NCI-H446 treated with DMSO at 0.1 percent for 48 hours (cell line): ENCODE measurements around the gene OR1F1.
"Not testable (repeated sequence)": the region's sequence is repeated elsewhere in the genome, so short reads cannot be mapped to it uniquely, and the experiment has no call there.

Experiments
- DNase-seq: peaks from one replicate; lab custom pipeline; 2025; lab: John Stamatoyannopoulos, UW

The OR1F1 gene

DNA sequence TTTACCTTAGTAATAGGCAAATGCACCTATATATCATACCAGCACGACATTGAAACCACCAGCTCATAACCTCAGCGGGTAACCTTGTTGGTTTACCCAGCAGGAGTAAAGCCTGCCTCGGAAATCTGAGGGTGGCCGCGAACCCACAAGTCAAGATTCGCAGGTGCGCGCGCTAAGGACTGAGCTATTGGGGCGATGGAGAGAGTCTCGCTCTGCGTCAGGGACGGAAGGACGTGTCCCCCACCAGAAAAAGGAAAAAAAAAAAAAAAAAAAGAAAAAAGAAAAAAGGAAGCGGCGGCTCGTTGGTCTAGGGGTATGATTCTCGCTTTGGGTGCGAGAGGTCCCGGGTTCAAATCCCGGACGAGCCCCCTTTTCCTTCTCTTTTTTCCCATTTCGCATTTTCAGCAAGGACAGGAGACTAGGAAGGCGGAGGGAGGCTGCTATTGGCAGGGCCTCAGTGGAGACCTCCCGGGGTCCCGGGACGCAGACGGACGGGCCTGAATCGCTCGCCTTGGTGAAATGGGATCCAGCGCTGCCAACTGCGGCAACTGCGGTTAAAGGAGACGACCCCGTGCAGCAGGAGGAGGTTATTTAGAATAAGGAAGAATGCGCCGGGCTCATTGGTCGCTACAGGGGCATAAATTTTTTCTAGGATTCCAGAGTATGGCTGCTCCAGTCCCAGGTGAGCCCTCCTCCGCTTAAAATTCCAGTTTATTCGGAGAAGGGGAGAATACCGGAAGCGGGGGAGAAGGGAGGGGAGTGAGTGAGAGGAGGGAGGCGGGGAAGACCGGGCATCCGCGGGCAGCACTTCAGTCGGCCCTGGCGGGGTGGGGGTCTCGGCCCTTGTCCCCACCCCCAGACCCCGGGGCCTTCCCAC lies at the start of gene OR1F1:
Gene OR1F1, plus strand, starts transcription at position 407 of the 877 bp plus-strand sequence.
- DNase-seq, result no peak

DNA sequence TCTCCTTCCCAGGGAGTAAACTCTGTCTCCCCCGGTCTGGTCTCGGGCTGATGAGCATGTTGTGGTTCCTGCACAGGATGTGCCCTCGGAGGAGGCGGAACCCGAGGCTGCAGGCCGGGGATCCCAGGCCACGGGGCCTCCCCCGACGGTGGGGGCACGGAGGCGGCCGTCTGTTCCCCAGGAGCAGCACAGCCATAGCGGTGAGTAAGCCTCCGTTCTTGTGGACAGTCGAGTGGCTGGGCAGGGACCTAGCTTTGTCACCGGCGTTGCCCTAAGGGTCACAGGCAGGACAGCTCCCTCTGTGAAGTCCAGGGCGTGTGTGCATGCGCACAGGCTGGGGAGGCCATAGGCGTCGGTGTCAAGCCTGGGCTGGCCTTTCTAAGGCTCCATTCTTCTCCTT lies 49.7 kb upstream of the OR1F1 start:
- DNase-seq, result no peak

DNA sequence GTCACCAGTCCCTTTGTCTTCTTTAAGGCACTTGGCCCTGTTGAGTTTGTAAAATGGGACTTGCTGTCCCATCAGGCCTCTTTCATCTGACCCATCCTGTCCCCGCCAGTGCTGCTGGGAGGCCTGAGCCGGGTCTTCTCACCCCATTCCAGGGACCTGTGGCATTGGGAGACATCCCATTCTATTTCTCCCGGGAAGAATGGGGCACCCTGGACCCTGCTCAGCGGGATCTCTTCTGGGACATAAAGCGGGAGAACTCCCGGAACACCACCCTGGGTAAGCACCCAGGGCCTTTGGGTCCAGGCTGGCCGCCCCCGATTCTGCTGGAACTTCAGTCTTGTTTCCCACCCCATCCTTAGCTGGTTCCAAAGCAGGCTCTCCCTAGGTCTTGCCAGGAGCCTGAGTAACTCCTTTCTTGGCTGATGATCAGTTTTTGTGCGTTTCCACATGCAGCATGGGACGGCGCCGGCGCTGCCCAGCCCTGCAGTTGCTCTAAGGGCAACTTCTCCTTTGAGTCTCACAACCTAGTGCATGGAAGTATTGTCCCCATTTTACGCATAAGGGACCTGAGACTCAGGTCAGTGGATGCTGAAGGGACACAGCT lies 49.1 kb upstream of the OR1F1 start:
- no peak for DNase-seq

DNA sequence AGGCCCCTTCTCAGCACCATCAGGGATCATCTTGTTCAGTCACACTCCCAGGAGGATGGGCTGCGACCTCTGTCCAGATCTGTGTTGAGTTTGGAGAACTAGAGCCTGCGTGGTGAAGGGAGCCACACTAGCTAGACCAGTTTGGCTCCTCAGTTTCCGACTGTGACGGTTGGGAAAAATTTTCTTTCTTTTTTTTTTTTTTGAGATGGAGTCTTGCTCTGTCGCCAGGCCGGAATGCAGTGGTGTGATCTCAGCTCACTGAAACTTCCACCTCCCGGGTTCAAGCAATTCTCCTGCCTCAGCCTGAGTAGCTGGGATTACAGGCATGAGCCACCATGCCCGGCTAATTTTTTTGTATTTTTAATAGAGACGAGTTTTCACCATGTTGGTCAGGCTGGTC lies 48.4 kb upstream of the OR1F1 start:
- DNase-seq, result not testable (repeated sequence)

DNA sequence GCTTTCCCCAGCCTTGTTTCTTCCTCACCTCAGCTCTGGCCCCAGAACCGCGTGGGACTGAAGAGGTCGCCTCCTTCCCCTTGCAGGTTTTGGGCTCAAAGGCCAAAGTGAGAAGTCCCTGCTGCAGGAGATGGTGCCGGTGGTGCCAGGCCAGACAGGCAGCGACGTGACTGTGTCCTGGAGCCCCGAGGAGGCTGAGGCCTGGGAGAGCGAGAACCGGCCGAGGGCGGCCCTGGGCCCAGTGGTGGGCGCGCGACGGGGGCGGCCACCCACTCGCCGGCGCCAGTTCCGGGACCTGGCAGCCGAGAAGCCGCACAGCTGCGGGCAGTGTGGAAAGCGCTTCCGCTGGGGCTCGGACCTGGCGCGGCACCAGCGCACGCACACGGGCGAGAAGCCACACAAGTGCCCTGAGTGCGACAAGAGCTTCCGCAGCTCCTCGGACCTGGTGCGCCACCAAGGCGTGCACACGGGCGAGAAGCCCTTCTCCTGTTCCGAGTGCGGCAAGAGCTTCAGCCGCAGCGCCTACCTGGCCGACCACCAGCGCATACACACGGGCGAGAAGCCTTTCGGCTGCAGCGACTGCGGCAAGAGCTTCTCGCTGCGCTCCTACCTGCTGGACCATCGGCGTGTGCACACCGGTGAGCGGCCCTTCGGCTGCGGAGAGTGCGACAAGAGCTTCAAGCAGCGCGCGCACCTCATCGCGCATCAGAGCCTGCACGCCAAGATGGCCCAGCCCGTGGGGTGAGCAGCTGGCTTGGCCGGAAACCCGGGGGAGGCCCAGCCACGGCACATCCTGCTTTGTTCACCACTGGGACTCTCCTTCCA lies 47.2 kb upstream of the OR1F1 start:
- no peak for DNase-seq

DNA sequence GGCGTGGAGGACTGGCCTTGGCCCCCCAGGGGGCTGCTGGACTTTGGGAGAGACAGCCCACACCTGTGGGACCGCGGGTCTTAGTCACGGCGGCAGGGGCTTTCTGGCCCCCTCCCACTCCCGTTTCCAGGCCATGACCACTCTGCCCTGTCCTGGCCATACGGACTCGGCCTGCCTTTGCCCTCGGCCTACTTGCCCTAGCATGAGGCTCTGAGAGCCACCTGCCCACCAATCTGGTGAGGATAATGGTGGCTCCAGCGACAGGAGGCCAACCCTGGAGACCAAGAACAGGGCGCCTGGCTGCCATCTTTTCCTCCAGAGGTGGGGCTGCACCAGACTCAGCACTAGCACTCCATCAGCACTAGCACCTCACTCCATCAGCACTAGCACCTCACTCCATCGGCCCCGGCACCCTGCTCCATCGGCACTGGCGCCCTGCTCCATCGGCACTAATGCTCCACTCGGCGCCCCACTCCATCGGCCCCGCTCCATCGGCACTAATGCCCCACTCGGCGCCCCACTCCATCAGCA lies 46.2 kb upstream of the OR1F1 start:
- no peak for DNase-seq

DNA sequence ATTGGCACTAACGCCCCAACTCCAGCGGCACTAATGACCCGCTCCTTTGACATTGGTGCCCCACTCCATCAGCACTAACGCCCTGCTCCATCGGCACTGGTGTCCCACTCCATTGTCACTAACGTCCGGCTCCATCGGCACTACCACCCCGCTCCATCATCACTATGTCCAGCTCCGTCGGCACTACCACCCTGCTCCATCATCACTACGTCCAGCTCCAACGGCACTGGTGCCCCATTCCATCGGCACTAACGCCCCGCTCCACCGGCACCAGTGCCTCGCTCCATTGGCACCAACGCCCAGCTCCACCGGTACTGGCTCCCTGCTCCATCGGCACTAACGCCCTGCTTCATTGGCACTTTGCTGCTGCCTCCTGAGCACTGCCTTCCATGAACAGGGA lies 45.7 kb upstream of the OR1F1 start:
- no peak for DNase-seq

DNA sequence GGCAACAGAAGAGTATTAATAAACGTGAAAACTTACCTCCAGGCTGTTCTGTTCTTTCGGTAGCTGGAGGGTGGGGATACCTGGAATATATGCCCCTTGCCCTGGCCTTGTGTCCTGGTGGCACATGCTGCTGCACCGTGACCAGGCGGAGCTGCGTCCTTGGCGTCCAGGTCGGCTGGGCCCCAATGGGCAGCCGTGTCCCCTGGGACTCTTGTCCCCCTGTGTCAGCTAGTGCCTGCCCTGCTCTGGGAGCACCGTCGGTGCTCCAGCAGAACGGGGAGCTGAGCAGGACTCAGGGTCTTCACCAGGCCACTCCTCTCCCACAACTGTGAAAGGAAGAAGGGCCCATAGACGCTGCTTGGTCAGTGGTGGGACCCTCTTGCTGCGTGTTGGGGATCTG lies 45.2 kb upstream of the OR1F1 start:
- no peak for DNase-seq

DNA sequence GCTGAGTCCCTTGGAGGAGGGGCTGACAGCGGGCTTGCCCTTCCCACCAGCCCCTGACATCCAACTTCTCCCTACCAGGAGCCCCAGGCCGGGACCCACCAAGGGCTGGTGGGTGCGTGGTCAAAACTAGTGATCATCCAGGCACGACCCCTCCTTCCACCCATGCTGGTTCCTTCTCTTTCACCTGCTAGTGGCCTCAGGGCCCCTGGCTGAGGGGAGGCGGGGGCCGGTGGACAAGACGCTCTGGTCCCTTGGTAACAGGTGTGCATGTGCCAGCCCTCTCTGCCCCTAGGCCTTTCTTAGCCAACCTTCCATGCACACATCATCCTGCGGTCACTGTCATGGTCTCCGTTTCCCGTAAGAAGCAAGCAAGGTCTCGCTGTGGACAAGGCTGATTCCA lies 44.8 kb upstream of the OR1F1 start:
- DNase-seq, result no peak

DNA sequence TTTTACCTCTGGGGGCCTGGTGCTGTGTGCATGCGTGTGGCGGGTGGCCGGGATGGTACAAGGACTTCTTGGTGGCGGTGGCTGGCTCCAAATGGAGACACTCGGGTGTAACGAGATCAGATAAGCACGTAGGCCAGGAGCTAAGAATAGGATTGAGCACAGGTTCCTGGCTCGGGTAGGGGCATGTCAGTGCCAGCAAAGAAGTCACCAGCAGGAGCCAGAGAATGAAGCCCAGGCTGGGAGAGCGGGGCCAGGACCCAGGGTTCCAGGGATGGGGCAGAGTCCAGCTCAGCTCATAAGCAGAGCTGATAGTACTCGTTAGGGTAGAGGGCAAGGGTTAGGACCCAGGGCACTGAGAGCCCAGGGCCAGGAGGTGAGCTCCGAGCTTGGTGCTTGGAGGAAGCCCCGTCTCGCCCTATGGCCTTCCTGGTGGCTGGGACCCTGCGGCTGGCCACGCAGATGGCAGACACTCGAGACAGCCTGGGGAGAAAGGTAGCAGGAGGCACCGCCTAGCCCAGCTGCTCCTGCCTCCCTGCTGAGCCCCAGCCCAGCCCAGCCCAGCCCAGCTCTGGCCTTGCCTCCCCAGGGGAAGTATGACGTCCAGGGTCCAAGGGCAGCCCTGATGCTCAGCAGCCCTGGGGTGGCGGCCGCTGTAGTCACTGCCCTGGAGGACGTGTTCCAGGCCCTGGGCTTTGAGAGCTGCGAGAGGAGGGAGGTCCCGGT lies 44.2 kb upstream of the OR1F1 start:
- no peak for DNase-seq

DNA sequence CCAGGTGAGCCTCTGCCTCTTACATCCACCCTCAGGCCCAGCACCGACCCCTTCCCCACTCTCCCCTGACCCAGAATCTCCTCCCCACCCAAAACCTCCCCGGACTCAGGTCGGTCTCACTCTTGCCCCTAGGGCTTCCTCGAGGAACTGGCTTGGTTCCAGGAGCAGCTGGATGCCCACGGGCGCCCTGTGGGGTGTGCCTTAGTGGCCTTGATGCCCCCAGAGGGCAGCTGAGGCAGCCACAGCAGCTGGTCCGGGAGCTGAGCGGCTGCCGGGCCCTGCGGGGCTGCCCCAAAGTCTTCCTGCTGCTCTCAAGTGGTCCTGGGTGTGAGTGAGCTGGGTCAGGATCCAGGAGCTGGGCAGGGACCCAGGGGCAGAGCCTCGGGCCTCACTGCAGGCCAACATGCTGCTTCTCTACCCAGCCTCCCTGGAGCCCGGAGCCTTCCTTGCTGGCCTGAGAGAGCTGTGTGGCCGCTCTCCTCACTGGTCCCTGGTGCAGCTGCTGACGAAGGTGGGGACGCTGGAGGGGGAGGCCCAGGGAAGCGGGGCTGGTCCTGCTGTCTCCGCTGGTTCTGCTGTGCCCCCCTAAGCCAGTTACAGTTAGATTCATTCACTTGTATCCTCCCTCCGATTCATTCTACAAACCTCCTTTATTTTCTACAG lies 43.6 kb upstream of the OR1F1 start:
- no peak for DNase-seq

DNA sequence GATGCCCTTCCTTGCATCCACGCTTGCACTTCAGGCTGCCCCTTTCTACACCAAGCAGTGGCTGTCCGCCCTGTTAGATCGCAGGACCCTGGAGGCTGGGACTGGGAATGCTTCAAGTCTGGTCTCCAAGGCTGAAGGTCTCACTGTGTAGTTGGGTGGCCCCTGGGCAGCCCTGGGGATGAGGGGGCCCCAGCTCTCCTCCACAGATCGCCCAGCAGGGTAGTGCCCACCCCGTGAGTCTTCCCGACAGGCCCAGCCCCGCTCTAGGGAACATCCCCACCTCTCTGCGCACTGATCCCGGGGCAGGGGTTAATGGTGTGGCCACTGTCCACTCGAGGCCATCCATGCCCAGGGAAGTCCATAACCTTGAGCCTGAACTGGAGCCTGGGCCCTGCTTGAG lies 42.9 kb upstream of the OR1F1 start:
- DNase-seq, result no peak

DNA sequence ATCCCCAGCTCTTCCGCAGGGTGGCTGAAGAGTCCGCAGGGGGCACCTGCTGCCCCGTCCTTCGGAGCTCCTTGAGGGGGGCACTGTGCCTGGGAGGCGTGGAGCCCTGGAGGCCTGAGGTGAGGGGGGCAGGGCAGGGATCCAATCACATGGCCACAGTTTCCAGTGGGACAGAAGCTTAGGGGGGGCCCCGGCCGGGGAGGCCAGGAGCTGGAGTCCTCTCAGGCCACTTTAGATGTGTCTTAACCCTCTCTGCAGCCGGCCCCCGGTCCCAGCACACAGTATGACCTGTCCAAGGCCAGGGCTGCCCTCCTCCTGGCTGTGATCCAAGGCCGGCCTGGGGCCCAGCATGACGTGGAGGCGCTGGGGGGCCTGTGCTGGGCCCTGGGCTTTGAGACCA lies 42.3 kb upstream of the OR1F1 start:
- DNase-seq, result no peak

DNA sequence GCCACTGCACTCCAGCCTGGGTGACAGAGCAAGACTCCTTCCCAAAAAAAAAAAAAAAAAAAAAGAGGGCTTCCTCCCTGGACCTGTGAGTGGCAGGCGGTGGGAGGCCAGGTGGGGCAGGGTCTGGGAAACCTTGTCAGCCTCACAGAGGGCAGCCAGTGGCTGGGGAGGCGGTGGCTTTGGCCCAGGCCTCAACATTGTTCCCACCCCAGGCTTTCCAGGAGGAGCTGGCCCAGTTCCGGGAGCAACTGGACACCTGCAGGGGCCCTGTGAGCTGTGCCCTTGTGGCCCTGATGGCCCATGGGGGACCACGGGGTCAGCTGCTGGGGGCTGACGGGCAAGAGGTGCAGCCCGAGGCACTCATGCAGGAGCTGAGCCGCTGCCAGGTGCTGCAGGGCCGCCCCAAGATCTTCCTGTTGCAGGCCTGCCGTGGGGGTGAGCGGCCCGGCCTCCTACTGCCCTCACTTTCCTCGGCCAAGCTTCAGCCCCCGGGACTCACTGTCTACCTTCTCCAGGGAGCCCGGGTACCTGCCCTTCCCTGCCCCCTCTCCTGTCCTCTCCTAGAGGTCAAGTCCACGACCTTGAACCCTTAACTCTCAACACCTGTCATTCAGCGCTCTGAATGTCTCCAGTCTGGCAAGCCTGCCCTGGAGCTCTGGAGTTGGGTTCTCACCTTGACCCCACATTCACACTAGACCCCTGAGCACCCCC lies 40.8 kb upstream of the OR1F1 start:
- no peak for DNase-seq

DNA sequence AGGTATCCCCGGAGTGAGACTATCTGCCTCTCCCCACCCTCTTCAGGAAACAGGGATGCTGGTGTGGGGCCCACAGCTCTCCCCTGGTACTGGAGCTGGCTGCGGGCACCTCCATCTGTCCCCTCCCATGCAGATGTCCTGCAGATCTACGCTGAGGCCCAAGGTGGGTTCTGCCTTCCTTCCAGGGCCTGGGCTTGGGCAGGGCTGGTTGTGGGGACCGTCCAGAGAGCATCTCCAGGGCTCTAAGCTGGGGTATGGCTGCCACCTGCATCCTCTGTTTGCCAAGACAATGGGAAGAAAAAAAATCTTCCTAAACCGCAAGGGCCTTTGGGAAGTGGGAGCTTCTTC lies 40.3 kb upstream of the OR1F1 start:
- no peak for DNase-seq

DNA sequence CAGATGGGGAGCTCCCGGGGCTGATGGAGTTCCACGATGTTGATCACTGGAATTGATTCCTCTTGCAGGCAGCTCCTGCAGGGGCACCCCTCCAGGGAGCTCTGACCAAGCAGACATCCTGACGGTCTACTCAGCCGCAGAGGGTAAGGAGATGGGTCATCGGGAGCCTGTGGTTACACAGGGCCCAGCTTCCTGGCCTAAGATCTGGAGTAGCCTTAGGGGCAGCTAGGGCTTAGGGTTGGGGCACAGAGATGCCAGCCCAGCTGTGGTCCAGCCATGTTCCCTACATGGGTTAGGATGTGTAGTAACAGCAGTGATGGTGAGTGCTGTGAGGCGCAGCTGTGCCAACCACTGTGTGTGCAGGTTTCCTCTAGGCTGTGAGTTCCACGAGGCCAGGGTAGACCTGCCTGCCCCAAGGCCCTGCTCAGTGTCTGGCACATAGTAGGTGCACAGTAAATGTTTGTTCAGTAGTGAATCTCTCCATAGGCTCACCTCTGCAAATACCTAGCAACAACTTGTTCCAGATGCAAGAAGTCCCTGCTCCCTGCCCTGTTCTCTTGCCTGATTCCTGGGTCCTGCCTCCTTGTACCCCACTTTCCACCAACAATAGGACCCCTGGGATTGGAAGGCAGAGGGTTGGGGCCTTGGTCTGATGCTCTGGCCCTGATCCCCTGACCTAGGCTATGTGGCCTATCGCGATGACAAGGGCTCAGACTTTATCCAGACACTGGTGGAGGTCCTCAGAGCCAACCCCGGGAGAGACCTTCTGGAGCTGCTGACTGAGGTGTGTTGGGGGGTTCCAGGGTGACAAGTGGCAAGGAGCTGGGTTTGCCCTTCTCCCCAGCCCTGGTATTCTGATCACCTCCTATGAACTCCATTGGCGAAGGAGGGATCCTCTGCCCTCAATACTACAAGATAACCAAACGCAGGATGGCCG lies 39.5 kb upstream of the OR1F1 start:
- no peak for DNase-seq

DNA sequence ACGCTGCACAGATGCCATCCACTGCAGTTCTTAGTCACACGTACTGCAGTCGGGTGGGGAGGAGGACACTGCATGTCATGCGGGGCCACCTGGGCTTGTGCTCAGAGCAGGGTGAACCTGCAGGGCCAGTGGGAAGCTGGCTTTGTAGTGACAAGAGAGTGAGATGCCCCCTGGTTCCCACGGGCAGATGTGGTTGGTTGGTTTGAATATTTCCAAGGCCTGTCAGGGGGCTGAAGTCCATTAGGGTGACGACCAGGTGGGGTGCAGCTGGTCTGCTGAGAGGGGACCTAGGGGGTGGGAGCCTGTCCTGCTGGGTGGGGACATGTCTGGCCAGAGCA lies 38.8 kb upstream of the OR1F1 start:
- no peak for DNase-seq

DNA sequence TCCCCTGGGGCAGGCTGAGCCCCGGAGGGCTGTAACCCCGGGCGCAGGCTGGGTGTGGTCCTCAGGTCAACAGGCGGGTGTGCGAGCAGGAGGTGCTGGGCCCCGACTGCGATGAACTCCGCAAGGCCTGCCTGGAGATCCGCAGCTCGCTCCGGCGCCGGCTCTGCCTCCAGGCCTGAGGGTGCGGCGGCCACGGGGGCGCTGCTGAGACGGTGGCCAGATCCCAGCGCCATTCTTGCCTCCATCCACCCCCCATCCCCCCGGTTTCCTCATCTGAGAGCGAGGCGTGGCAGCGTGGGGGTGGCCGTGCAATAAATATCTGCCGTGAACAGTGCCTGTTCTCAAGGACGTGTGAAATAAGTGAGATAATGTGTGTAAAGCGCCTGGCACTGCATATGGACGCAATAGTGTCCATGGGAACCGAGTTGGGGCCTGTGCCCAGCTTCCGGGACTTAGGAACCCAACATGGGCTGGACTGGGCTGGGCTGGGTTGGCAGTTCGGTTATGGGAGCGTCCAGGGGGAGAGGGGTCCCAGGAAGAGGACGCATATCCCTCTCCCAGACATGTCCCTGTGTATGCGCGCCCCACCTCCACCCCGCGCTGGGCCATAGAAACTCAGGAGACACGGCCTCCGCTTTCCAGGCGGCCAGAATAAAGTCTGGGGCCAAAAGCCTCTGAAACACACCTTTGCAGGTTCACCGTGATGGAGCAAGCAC lies 38.2 kb upstream of the OR1F1 start:
- no peak for DNase-seq
